Endothelial cell of umbilical vein (primary cell): ENCODE data around the gene SUGCT.

Experiments
- EZH2 ChIP-seq: IDR thresholded peaks from 2 replicates; pipeline ENCODE4 v1.6.1; 2012; ENCODE audit warnings: borderline replicate concordance, low read depth, mild to moderate bottlenecking, moderate library complexity, low read length, inconsistent platforms; ENCODE audit not compliant: severe bottlenecking
- POLR2A ChIP-seq: IDR thresholded peaks from 2 replicates; pipeline ENCODE4 v1.6.1; 2012; ENCODE audit warnings: low read depth, mild to moderate bottlenecking, control low read depth, low read length
- POLR2AphosphoS5 ChIP-seq: IDR thresholded peaks from 2 replicates; pipeline ENCODE4 v1.6.1; 2012; ENCODE audit warnings: low read depth, mild to moderate bottlenecking, control low read depth, low read length, moderate library complexity; ENCODE audit not compliant: insufficient read depth
- TF ChIP-seq, protein P1 (sequence below), 2 donors: IDR thresholded peaks; 1 replicate in 1 of 2; 2 replicates in 1 of 2; pipeline ENCODE4 v1.5.1; 2011; ENCODE audit warnings: low read length in 2 of 2, mild to moderate bottlenecking in 2 of 2, moderate library complexity in 2 of 2, control low read depth in 1 of 2, inconsistent platforms in 1 of 2, low read depth in 1 of 2; ENCODE audit not compliant: insufficient read depth in 1 of 2; ENCODE audit errors: extremely low read depth in 1 of 2

GRCh38 chr7:40350100-40350499, 215.3 kb downstream of the SUGCT start:
- TF ChIP-seq, protein P1, sequence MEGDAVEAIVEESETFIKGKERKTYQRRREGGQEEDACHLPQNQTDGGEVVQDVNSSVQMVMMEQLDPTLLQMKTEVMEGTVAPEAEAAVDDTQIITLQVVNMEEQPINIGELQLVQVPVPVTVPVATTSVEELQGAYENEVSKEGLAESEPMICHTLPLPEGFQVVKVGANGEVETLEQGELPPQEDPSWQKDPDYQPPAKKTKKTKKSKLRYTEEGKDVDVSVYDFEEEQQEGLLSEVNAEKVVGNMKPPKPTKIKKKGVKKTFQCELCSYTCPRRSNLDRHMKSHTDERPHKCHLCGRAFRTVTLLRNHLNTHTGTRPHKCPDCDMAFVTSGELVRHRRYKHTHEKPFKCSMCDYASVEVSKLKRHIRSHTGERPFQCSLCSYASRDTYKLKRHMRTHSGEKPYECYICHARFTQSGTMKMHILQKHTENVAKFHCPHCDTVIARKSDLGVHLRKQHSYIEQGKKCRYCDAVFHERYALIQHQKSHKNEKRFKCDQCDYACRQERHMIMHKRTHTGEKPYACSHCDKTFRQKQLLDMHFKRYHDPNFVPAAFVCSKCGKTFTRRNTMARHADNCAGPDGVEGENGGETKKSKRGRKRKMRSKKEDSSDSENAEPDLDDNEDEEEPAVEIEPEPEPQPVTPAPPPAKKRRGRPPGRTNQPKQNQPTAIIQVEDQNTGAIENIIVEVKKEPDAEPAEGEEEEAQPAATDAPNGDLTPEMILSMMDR (IDR thresholded peaks at IDR 0.05; ENCODE audit: extremely low read depth in 1 of 2, insufficient read depth in 1 of 2, low read depth in 1 of 2, low read length in 2 of 2): no peak
- TF ChIP-seq EZH2: no peak
- TF ChIP-seq POLR2A: no peak
- TF ChIP-seq POLR2AphosphoS5: no peak
